Measurements from ENCODE around the gene FNDC11.
"Not testable (repeated sequence)": the region's sequence is repeated elsewhere in the genome, so short reads cannot be mapped to it uniquely, and the experiment has no call there.

The FNDC11 gene

GRCh38 chr20:63598479-63599395 lies 44.8 kb downstream of the FNDC11 start:
- DNase-seq (ENCODE audit: low spot score), result no peak

DNA sequence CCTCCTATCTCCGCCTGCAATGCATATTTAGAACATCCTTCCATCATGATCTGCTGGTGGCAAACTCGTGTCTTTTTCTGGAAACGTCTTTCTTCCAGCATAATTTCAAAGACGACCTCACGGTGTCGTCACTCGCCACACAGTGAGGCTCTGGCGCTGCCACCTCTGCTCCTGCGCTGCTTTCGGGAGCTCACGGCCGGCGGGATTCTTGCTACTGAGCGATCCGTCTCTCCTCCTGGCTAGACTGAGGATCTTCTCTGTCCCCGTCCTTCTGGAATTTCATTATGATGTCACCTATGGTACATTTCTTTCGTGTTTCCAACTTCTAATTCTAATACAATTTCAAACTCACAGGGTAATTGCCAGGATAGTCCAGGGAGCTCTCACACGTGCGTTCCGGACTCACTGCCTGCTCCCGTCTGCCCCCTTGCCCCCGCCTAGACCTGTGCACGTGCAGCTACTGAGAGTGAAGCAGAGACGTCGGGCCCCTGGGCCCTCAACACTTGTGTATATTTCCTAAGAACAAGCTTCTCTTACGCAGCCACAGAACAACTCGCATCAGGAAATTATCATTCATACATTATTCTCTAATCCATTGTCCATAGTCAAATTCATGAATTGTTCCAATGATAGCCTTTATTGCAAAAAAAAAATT lies 45.6 kb downstream of the FNDC11 start:
- DNase-seq (ENCODE audit: low spot score), result no peak

- DNase-seq (ENCODE audit: low spot score), result not testable (repeated sequence)
Observed at GRCh38 chr20:63601679-63602078, 47.7 kb downstream of the FNDC11 start.

DNA sequence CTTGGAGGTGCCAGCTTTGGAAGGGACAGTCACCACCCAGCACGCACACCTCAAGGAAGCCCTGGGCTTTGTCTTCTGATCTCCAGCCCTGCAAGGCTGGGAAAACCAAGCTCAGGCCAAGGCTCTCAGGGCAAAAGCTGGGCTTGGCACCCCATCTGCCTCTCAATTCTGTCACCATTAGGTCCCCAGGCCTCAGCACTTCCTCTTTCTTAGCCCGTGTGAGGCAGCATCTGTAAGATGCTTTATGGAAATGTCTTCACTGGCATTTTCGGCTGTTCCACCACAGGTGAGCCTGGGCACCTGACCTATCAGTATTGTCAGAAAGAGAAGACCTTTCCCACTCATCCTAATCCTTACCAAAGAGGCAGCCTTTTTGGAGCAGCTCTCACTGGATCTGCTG lies 48.4 kb downstream of the FNDC11 start:
- DNase-seq (ENCODE audit: low spot score), result no peak

Measured in AG08395 (cell line).